Measurements from ENCODE around the gene GRAMD2B.
"Not testable (repeated sequence)": the region's sequence is repeated elsewhere in the genome, so short reads cannot be mapped to it uniquely, and the experiment has no call there.

The GRAMD2B gene

GRCh38 chr5:126438267-126438666 is 15.1 kb downstream of the GRAMD2B start:
- DNase-seq (ENCODE audit: low read depth): no peak
- H3K4me3 ChIP-seq (ENCODE audit: control insufficient read depth, low read depth, low read length): no peak overlapping the region
- no peak for TF ChIP-seq CTCF (IDR thresholded peaks at IDR 0.05; ENCODE audit: control insufficient read depth, insufficient read depth, low read depth, low read length, missing control alignments)

DNA sequence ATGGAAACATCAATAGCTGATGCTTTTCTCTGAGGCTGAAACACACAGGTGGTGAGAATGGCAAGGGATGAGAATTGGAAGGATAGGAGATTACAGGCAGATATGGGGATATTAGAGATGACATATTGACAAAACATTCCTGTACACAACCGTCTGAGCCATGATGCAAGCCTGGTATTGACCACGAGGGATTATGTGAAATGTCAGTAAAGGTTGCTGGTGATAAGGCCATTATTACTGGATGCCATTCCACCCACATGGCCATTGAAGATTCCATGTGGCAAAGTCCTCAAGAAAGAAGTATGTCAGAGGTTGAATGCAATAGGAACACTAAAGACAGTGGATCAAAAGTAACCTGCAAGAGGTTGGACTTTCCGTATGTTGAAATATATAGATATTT is 15.7 kb downstream of the GRAMD2B start:
- no peak for TF ChIP-seq CTCF (IDR thresholded peaks at IDR 0.05; ENCODE audit: control insufficient read depth, insufficient read depth, low read depth, low read length, missing control alignments)
- no peak for DNase-seq (ENCODE audit: low read depth)
- no peak overlapping the region for H3K4me3 ChIP-seq (ENCODE audit: control insufficient read depth, low read depth, low read length)

GRCh38 chr5:126439724-126440123 is 16.5 kb downstream of the GRAMD2B start:
- DNase-seq (ENCODE audit: low read depth); H3K4me3 ChIP-seq (ENCODE audit: control insufficient read depth, low read depth, low read length): not testable (repeated sequence)

DNA sequence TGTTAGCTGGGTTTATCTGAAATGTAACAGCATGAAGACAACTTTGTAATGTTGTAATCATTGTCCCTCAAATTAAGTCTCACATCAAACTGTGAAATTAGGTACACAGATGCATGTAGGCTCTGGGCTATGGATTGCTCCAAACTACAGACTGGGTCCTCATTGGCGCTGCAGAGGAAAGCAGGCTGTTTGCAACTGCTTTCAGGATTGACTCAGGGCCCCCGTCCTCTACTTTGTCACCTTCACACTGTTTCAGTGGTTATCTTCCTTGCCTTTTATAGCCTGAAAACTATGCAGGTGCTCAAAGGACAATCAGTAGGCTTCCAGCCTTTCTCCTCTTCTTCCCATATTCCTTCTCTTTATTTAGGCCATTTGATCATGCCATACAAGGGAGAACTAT is 18.0 kb downstream of the GRAMD2B start:
- no peak for TF ChIP-seq CTCF (IDR thresholded peaks at IDR 0.05; ENCODE audit: control insufficient read depth, insufficient read depth, low read depth, low read length, missing control alignments)
- no peak for DNase-seq (ENCODE audit: low read depth)
- no peak overlapping the region for H3K4me3 ChIP-seq (ENCODE audit: control insufficient read depth, low read depth, low read length)

GRCh38 chr5:126443374-126443851 is 20.2 kb downstream of the GRAMD2B start:
- no peak for TF ChIP-seq CTCF (IDR thresholded peaks at IDR 0.05; ENCODE audit: control insufficient read depth, insufficient read depth, low read depth, low read length, missing control alignments)
- no peak for DNase-seq (ENCODE audit: low read depth)
- H3K4me3 ChIP-seq (ENCODE audit: control insufficient read depth, low read depth, low read length): no peak overlapping the region

GRCh38 chr5:126444137-126444536 is 20.9 kb downstream of the GRAMD2B start:
- no peak for TF ChIP-seq CTCF (IDR thresholded peaks at IDR 0.05; ENCODE audit: control insufficient read depth, insufficient read depth, low read depth, low read length, missing control alignments)

GRCh38 chr5:126445502-126446174 is 22.4 kb downstream of the GRAMD2B start:
- no peak for TF ChIP-seq CTCF (IDR thresholded peaks at IDR 0.05; ENCODE audit: control insufficient read depth, insufficient read depth, low read depth, low read length, missing control alignments)
- H3K4me3 ChIP-seq (ENCODE audit: control insufficient read depth, low read depth, low read length): no peak overlapping the region
- DNase-seq (ENCODE audit: low read depth): no peak

More at GRCh38 chr5:126444137-126444536, 20.9 kb downstream of the GRAMD2B start:
- H3K4me3 ChIP-seq (ENCODE audit: control insufficient read depth, low read depth, low read length): no peak overlapping the region
- no peak for DNase-seq (ENCODE audit: low read depth)

Data from AG09309 (cell line).